ENCODE measurements around the gene ATP5F1B.

GRCh38 chr12:56590237-56590830, 55.5 kb downstream of the ATP5F1B start:
- TF ChIP-seq EZH2phosphoT487 (IDR thresholded peaks at IDR 0.05; ENCODE audit: borderline replicate concordance, low read depth) (no peak), GABPA (IDR thresholded peaks at IDR 0.05; ENCODE audit: low read depth) (no peak), CTCF (IDR thresholded peaks at IDR 0.05) (peak; percentile 49), REST (IDR thresholded peaks at IDR 0.05; ENCODE audit: low read depth, low read length) (no peak), RAD21 (IDR thresholded peaks at IDR 0.05; ENCODE audit: low read length) (peak; percentile 36; the same call in 1 of the 2 replicates), CHD2 (IDR thresholded peaks at IDR 0.05; ENCODE audit: low read length, partially characterized antibody) (no peak), POLR2AphosphoS5 (IDR thresholded peaks at IDR 0.05; ENCODE audit: low read depth, low read length) (no peak), TEAD4 (IDR thresholded peaks at IDR 0.05; ENCODE audit: borderline replicate concordance, insufficient read depth) (no peak), FOXJ3 (CRISPR knock-in tag; IDR thresholded peaks at IDR 0.05) (no peak), MXI1 (IDR thresholded peaks at IDR 0.05; ENCODE audit: low read depth, low read length) (no peak), RFX5 (IDR thresholded peaks at IDR 0.05; ENCODE audit: low read length) (no peak)
